HG03196 (cell line): ENCODE measurements around the gene DKK1.
"Not testable (repeated sequence)": the region's sequence is repeated elsewhere in the genome, so short reads cannot be mapped to it uniquely, and the experiment has no call there.

Experiments
- ATAC-seq: cut with Tn5 transposase; IDR thresholded peaks from one replicate; pipeline ENCODE4 v1.9.1; 2021; ENCODE audit not compliant: unreplicated experiment

Gene DKK1

GRCh38 chr10:52365547-52366432, 51.7 kb downstream of the DKK1 start:
- not testable (repeated sequence) for ATAC-seq
